Ramos (cell line): ENCODE measurements around the gene SMOC1.

ENCODE experiments used
- in situ Hi-C: fragments of 300-500 bp; cut with MboI; formaldehyde crosslinking; loops from one replicate; pipeline ENCODE4 v1.14.3; 2022; ENCODE audit warnings: low sequenced_read_pairs; ENCODE audit not compliant: unreplicated experiment

The SMOC1 gene

DNA sequence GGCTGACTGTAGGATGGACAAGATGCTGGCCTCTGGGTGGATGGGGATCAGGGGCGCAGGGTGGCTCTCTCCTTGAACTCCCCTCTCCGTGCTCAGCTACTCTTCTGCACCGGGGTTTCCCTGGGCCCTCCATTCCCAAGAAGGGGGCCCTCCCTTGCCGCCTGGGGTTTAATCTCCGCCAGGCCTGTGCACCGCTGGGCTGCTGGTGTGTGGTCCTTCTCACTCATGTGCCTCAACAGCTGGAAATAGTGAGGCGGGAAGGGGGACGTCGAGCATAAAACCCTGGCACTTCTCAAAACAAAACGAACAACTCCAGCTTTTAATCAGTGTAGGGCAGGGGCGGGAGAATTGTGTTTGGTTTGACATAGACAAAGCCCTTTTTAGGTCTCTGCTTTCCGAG, 19.0 kb upstream of the SMOC1 start:
- in situ Hi-C loops = no loop called here

DNA sequence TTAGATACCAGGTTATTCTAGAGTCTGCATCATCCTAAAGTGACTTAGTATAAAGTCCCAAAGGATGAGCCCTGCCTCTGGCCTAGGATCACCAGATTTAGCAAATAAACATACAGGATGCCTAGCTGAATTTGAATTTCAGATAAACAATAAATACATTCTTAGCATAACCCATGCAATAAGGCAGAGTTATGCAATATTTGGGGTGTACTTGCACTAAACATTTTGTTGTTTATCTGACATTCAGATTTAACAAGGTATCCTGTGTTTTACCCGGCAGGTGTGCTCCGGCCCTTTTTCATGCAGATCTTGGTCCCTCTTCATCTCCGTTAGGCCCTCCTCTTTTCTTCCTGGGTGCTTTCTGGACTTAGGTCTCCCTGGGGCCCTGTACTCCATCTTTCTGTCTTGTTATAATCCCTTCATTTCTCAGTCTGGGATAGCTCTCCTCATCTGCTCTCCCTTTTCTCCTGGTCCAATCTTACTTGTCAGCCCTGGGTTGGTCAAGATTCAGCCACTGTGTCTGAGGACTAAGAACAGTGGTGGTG, 18.1 kb upstream of the SMOC1 start:
- in situ Hi-C loops = no loop called here

DNA sequence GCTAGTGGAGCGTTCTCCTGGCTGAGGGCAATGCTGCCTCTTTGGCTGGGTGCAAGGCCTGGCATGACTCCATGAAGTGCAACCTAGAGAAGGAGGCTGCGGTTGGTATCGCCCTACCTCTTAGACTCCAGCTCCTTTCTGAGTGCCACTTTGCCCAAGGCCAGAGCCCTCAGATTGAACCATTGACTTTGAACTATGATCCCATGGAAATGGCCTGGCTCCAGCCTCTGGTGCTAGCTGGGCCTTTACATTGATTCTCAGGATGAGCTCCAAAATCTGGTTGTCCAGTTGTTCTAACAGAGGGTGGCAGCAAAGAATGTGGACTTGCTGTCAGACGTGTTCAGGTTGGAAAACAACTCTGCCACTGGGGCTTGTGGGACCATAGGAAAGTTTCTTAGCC, 16.1 kb upstream of the SMOC1 start:
- in situ Hi-C loops = no loop called here

DNA sequence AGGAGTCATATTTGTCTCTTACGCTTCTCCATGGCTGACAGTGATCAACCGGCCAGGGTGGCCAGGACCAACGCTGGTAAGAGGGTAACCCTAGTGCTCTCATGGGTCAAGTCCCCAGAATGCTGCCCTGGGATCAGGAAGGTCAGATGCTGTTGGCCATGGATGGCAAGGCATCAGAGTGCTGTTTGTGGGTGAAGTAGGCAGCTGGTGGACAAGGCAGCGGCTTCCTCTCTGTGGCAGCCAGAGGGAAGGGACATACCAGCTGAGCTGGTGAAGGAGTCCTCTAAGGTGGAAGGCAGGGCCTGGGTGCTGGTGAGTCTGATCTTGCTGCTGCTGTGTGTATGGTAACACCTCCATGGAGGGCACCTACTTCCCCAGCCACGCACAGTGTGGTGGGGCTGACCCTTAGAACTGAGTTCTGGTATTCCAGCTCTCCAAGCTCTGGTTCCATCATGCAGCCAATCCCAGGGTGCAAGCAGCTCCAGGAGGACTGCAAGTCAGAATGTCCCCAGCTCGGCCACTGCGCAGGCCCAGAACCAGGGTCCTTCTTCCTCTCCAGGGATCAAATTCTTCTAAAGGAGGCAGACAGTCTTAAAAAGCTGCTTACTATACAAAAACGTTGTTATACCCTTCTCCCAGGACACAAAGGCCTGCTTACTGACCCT, 13.4 kb upstream of the SMOC1 start:
- in situ Hi-C loops = no loop called here

DNA sequence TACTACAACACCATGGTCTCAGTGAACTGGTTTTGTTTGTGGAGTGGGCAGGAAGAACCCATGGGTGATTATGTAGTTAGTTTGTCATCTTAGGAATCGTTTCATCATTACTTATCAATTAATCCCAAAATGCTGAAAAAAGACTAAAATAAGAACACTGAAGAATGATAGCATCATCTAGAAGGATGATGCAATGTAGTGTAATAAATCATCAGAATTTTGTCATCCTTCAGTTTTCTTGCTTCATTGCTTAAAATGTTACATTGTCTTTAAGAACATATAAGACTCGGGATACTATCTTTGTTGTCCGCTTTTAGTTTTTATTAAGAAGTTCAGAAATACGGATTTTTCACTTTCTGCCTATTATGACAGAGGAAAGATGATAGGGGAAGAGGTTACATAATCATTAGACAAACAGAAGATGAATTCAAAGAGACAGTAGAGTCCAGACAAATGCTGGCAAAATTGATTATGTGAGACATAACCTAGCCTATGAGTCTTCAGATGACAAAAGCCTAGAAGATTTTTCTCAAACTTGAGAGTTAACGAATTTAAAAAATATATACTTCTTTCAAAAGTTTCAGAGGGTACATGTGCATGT, 10.8 kb upstream of the SMOC1 start:
- in situ Hi-C loops = no loop called here

DNA sequence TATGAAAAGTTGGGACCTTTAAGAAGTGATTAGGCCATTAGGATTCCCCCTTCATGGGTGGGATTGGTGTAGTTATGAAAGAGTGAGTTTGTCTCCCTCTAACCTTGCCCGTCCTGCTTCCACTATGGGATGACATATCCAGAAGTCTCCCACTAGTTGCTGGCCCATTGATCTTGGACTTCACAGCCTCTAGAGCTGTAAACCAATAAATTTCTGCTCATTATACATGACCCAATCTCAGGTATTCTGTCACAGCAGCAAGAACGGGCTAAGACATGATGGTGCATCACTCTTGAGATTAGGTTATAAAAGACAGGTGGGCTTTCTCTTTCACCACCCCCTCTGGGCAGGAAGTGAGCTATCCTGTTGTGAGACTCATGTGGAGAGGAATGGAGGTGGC, 8.6 kb upstream of the SMOC1 start:
- in situ Hi-C loops = no loop called here

DNA sequence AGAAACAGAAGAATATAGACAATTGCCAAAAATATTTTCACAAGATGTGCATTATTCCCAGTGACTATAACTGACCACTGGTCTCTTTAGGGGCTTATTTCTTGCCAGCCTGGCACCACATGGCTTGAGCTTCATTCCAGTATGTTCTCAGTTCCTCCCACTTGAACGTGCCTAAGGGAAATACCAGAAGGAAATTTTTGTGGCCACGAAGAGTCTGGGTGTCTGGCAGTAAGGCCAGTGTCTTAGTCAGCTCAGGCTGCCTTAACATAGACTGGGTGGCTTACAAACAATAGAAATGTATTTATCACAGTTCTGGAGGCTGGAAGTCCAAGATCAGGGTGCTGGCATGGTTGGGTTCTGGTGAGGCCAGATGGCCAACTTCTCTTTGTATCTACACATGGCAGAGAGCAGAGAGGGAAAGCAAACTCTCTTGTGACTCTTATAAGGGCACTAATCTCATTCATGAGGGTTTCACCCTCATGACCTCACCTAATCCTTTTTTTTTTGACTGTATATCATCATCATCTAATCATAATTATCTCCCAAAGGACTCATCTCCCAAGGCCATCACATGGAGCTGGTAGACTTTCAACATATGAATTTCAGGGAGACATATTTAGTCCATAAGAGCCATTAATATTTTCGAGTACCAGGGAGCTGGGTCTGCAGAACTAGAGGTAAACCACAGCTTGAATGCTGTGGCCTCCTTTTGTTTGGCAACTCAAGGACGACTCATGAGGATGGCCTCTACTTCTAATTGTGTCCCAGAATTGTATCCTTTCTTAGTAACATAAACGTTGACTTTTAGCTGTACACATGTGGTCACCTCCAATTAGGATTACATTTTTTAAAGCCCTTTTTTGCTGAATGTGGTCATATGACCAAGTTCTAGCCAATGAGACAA, 5.1 kb upstream of the SMOC1 start:
- in situ Hi-C loops = no loop called here

DNA sequence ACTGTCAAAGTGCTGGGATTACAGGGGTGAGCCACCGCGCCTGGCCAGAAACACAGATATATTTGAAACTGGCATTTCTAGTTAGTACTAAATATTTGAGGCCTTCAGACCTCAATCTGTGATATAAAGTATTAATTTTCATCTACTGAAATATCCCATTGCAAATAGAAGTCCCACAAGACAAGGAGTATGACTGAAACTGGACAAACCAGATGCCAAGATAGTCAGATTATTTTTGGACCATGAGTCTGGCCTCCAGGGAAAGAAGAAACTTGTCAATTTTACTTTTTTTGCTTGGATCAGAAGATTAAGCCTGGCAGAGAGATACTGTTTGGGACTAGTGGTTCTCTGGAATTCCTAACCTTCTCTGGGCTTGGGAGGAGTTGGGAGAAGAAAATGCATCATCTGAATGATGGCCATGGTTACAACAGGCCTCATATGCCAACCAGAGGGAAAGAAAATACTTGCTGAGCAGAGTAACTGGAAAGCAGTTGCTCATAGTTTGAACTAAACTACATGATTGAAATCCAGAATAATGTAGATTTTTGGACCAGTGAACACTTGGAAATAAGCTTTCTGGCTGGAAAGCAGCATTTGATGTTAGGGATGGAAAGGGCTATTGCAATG, 2.9 kb upstream of the SMOC1 start:
- in situ Hi-C loops = no loop called here

DNA sequence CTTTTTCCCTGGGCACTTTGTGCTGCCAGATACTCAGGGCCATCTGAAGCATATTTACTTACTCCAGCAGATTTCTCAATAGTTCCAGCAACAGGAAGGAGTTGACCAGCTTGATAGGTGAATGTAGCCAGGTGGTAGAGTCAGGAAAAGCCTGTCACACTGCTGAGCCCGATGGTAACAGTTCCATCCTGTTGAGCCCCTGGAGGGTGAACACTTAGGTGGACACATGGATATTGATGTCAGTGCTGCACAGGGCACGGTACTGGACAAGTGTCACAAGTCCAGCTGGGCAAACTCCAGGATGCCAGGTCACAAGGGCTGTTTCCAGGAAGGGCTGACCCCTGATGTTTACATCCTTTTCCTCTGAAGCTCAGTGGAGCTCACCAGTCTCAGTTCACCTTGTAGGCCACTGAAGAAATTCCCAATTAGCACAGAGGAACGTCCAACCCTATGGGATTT, 2.3 kb upstream of the SMOC1 start:
- in situ Hi-C loops = no loop called here

DNA sequence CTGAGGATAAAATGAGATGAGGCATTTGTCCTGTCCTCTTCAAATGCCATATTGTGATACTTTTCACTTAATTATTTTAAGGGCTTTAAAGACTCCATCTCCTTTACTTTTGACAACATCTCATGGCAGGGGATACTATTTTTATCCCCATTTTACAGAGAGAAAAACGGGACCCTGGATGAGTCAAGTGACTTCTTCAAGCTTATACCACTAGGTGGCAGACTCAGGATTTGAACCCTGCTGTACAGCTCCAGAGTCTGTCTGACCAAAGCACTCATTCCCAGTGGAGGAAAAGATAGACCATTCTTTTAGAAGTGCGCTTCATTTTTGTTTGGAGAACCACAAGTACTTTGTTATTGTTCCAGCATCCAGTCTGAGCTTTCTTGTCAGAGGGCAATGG, 1.7 kb upstream of the SMOC1 start:
- in situ Hi-C loops = no loop called here

DNA sequence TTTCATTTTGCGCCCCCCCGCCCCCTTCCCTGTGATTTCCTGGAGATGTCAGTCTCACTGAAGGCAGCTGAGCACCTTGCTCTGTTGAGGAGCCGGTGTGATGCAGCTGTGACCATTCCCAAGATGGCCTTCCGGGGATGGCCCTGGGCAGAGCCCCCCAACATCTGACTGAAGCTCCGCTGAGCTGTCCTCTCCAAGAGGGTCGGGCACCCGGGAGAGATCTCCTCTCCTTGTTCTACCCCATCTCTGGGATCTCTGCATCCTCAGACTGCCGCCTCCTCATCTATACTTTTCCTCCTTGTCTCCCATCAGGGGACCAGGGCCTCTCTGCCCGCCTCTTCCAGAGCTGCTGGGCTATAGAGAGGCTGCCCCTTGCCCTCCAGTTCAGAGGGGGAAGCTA, 965 bp upstream of the SMOC1 start:
- in situ Hi-C loops = no loop called here

DNA sequence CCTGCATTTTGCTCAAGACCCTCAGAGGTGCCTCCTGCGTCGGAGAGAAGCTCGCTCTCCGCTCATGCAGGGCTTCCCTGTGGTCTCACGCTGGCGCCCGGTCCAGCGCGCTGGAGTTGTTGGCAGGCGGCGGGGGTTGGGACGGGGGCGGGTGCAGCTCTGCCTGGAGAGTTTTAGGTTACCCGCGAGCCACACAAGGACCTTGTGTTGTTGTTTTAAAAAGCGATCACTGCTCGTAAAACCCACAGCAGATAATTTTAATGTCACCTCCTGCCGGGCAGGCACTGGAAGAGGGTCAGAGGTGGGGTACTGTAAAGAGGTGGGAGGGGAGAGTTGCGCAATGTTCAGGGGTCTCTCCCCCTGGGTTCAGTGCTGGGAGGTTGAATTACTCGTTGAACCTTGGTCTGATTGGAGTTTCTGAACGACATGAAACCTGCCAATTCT, 850 bp downstream of the SMOC1 start:
- in situ Hi-C loops = no loop called here

DNA sequence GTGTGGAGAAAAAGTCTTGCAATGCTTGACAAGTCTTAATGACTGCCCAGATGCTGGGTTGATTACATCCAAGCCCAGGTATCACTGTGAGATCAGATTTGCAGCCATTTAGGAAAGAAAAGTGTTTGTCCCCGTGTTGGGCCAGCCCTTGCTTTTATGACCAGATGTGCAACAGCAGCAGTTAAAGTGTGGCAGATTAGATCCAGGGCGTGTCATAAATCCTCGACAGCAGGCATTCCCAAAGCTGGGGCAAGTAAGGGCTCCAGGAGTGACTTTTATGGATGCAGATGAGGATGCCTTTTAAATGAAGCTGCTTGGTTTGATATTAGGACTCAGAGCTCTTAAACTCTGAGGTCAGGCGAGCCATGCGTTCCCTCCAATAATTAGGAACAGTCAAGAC, 1.7 kb downstream of the SMOC1 start:
- in situ Hi-C loops = no loop called here

DNA sequence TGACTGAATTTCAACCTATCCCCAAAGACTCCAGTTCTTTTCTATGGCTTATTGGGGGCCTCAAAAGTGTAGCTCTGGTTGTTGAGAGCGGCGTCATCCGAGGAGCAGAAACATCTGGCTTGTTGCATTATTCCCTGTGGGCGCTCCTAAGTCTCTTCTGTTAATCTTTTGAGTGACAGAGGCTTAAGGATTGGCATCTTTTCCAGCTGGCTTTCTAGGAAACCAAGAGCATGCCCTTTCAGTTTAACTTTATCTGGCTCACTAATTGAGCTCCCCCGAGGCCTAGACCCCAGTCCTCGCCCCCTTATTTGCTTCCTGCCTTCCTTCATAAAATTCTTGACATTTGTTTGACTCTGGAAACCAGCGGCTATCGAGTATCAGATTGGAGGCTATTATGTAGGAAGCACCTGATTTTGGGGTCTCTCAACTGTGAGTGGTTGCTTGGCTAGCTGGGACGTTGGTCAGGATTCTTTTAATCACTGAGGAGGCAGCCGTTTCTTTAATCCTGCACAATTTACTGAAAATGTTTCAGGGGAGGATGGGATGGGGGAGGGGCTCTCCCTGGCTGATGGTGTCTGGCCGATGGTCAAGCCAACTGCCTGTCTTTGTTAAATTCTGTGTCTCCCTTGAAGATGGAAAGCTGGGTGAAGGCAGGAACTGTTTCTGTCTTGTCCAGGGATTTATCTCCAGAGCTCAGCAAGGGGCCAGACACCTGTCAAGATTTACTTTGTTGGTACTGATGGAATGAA, 3.1 kb downstream of the SMOC1 start:
- in situ Hi-C loops = no loop called here

DNA sequence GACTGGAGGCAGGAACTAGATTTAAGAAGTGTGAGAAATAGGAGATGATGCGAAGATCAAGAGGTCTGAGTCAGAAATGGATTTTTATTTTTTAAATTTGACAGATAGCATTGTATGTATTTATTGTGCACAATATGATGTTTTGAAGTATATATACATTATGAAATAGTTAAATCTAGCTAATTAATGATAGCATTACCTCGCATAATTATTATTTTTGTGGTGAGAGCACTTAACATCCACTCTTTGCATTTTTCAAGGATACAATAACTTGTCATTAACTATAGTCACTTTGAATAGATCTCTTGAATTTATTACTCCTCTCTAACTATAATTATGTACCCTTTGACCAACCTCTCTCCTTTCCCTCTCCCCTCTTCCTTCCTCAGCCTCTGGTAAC, 3.7 kb downstream of the SMOC1 start:
- in situ Hi-C loops = no loop called here

DNA sequence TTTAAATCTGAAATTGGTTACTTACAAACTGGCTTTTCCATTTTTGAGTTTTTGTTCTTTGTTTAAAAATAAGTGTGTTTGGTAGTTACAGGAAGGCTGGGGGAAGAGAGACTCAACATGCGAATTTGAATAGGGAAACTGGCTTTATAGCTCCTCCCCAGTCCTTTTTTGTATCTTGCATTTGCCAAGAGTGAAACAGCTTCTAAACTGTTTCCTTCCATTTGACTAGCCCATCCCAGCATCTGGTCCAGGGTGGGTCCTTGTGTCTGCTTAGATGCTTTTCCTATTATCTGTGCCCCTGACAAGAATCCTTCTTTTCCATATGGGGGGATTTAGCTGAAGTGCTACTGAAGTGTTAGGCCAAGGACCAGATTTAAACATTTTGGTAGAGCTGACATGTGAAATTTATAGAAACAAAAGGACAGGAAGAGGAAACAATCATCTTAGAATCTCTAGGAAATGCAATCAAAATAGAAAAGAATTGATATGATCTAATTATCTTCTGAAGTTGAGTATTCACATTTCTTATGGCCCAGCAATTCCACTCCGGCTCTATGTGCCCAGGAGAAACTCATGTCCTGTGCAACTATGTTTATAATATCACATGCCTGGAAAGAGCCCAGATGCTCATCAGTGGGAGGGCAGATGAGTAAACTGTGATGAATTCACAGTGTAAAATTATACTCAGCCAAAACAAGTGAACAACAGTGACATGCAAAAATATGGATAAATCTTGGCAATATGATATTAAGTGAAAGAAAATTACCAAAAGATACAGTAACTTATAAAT, 7.4 kb downstream of the SMOC1 start:
- in situ Hi-C loops = no loop called here

DNA sequence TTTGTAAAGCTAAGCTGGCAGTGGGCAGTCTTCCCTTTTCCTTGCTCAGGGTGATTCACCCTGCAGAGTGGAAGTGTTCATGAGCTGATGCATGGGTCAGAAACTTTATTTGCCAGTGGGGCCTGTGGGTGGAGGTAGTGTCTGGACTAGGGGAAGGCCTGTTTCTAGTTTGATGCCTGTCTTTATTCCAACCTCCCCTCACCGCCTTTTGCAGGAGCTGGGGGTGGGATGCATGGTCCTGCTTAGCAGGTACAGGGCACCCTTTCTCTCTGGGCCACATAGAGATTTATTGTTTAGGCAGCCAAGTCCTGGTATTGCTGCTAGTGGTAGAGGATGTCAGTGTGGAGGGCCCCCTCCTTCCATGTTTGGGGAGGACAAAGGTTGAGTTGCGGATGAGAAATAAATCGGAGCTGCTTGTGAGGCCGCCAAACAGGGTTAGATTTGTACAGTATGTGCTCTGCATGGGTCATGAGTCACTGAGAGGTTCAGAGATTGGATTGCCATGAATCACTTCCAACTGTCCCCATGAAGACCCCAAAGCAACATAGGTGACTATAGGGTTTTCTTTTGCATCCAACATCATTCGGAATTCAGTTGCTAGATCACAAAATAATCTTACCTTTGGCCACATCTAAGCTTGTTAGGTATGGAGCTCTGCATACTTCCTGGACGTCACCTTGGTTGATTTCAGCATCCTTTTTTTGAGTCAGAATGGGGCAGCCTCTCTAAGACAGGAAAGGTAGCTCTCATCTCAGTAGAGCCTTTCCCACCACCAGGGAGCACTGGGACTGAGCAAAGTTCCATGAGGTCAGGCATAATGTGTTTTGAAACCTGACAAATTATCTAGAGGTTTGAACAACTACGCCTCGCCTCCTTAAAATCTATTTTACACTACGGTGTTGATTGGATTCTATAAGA, 8.8 kb downstream of the SMOC1 start:
- in situ Hi-C loops = no loop called here

DNA sequence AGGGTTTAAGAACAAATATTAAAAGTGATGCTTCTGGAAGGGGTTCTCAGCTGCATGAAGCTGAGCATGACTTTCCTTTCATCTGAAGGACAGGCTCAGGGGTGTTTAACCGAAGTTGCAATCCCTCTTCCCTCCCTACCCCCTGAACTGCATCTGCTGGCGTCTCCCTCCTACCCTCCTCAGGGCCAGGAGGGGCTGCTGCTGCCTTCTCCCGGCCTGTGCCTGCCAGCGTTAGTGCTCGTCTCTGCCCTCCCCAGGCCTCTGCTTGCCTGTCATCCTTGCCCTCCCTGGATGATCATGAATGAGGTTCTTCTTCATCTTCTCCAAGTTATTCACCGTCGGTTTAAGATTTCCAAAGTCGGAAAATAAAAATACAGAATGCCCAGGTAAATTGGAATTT, 12.2 kb downstream of the SMOC1 start:
- in situ Hi-C loops = no loop called here
